ENCODE results near the gene CFAP58. TPM values are rescaled to one million over a fixed set of nuclear protein-coding genes. Genes with fewer than 3 reads are reported as not detected.

The CFAP58 gene
- polyA plus RNA-seq, 1 donor, result 0.27 TPM

DNA sequence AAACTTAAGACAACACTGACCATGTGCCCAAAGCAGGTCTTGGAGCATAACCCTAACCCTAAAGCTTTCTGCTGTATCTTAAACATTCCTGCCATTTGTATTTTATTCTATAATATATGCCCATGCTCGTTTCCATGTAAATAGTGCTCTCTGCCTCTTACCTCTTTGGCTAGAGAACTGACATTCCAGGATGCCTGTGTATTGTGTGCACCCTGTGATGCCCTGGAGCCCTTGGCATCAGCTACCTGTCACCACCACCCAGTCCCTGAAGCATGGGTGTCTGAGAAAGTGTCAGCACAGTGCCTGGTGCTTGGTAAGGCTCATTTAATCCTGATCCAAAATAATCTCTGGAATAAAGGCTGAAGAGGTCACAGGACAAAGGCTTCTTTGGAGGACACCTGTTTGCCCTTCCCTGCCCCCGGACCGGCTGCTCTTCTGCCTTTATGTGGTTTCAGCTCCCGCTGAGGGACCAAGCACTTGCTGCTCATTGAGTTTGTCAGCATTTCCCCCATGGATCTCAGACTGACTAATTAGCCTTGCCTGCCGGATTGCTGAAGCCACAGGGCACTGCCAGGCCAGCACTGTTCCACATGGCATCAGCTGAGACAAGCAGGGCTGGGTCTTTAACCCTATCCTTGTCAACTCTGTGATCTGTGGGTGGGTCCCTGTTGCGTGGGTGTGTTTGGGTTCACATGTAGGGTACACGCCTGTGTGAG is 148.4 kb downstream of the CFAP58 start:
- Histone ChIP-seq H3K36me3 (ENCODE audit: control insufficient read depth, insufficient read depth, low read length) (no peaks in the 10 kb centered on the region), H3K27me3 (ENCODE audit: control insufficient read depth, insufficient read depth, low read length) (no peaks in the 10 kb centered on the region), H3K4me3 (ENCODE audit: low read length) (no peak overlapping the region), H3K9me3 (ENCODE audit: control insufficient read depth, low read depth, low read length) (no peaks in the 10 kb centered on the region), H3K4me1 (ENCODE audit: control insufficient read depth, insufficient read depth, low read length) (no peaks in the 10 kb centered on the region), H3K27ac (ENCODE audit: low read length) (no peak overlapping the region)
- no CpG with 5 or more reads among the region's 7 CpGs for WGBS (ENCODE audit: insufficient coverage, low lambda C conversion rate)
- no peak for DNase-seq

DNA sequence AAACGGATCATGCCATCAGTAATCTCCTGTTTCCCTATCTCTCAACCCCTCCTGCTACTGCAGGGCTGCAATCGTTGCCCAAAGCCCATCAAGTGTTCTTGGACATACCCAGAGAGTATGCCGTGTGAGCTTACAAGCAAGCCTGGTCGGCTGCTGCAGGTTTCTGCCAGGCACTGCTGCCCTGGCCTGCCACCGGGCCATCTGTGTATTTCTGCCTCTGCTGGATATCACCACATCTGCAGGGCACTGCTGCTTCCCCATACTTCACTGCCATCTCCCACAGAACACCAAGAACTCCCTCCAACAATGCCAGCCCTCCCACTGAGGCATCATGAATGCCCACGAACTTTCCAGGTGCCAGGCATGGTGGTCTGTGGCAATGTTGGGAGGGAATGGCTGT is 149.3 kb downstream of the CFAP58 start:
- no CpG with 5 or more reads among the region's 6 CpGs for WGBS (ENCODE audit: insufficient coverage, low lambda C conversion rate)
- Histone ChIP-seq H3K27ac (ENCODE audit: low read length) (no peak overlapping the region), H3K36me3 (ENCODE audit: control insufficient read depth, insufficient read depth, low read length) (no peaks in the 10 kb centered on the region), H3K9me3 (ENCODE audit: control insufficient read depth, low read depth, low read length) (no peaks in the 10 kb centered on the region), H3K4me1 (ENCODE audit: control insufficient read depth, insufficient read depth, low read length) (no peaks in the 10 kb centered on the region), H3K27me3 (ENCODE audit: control insufficient read depth, insufficient read depth, low read length) (no peaks in the 10 kb centered on the region), H3K4me3 (ENCODE audit: low read length) (no peak overlapping the region)
- DNase-seq, result no peak

Other genes starting within 250 kb of the CFAP58 start
- 9.3 TPM for gene SFR1, start 231.7 kb upstream of the CFAP58 start, polyA plus RNA-seq
- 5.6 TPM for gene CFAP43, start 121.5 kb upstream of the CFAP58 start, polyA plus RNA-seq
- gene GSTO1, start 98.9 kb upstream of the CFAP58 start, polyA plus RNA-seq, result 229 TPM
- gene GSTO2, start 84.6 kb upstream of the CFAP58 start, polyA plus RNA-seq, result 35.7 TPM
- 4.4 TPM for gene ITPRIP, start 15.4 kb upstream of the CFAP58 start, polyA plus RNA-seq

All from large intestine (tissue), 3 donors.